GM18502 (cell line): ENCODE results near the gene SHISA9.
"Not testable (repeated sequence)": the region's sequence is repeated elsewhere in the genome, so short reads cannot be mapped to it uniquely, and the experiment has no call there.

ENCODE experiments used
- ATAC-seq: cut with Tn5 transposase; IDR thresholded peaks from one replicate; pipeline ENCODE4 v1.9.1; 2021; ENCODE audit warnings: mild to moderate bottlenecking; ENCODE audit not compliant: unreplicated experiment, poor library complexity

SHISA9 gene

DNA sequence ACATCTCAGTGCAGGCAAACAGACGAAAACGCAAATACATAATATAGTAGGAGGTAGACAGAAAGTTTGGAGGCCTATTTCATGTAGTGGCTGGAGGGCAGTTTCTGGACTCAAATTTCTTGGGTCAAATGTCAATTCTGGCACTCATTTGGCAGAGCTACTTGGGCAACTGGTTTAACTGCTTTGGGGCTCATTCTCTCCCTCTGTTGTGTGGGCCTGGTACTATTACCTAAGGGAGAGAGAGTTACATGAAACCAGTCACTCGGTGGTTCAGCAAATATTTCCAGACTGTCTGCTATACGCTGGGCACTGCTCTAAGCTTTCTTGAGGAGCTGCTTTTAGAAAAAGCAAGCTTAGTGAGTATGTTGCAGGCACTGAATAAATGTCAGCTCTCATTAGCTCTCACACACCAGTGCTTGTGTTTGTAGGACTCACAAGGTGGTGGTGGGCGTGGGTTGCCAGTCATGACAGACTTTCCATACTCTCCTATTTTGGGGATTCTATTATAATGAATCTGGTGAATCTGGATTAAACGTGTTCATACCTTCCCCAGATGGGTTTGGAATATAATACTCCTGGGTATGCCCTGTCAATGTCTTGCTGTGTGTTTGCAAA, 1.8 kb upstream of the SHISA9 start:
- no peak for ATAC-seq

DNA sequence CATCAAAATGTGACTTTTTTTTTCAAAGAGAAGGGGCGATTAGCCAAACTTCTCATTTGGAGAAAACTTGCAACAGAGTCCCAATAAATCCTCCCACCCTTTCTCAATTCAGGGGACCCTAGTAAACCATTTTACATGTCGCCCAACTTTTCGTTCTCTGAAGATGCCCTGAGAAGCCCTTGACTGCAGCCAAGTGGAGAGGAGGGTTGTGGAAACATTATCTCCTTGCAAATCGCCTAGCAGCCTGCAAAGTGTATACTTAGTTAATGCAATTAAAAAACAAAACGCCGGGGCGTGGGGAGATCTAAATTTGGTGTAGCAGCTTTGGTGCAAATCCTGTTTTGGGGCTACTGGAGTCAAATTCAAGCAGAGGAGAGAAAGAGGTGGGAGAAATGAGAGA, 1.2 kb upstream of the SHISA9 start:
- no peak for ATAC-seq

DNA sequence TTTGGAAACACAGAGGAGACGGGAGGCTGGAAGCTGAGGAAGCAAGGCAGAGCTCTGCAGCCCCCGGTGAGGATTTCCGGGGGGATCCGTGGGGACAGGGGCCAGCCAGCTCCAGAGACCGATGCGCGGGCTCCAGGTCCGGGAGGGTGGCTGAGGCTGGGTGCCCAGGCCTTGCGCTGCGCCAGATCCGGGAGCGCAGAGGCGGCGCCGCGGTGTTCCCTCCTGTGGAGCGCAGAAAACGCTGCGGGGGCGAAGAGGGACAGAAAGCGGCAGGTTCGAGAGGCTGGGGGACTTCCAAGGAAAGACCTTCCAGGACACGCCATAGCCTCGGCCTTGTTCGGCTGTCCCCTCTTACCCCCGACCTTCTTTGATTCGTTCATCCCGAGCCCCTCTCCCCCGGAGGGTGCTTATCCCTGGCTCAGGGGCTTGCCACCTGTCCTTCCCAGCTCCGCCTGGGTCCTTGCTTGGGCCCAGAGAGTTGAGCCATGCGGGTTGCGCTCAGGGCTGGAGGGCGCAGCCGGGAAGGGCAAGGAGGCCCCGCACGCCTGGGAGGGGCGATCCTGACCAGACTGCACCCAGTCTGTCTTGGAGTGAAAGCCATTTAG, 697 bp upstream of the SHISA9 start:
- ATAC-seq: no peak

DNA sequence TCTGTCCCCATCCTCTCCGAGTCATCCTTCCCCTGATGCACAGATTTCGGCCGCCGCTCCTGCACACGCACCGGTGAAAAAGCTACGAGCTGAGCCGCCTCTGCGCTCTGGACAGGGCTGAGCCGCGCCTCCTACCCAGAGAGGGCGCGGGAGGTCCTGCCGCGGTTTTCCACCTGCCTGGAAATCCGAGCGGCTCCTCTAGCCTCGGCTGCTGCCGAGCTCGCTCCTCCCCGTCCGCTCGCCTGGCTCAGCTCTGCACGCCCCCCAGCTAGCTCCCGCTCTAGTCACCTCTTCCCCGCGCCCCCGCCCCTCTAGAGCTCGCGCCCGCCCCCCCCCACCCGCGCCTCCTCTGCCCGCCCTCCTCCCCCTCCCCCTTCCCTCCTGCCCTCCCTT, 198 bp upstream of the SHISA9 start:
- no peak for ATAC-seq

DNA sequence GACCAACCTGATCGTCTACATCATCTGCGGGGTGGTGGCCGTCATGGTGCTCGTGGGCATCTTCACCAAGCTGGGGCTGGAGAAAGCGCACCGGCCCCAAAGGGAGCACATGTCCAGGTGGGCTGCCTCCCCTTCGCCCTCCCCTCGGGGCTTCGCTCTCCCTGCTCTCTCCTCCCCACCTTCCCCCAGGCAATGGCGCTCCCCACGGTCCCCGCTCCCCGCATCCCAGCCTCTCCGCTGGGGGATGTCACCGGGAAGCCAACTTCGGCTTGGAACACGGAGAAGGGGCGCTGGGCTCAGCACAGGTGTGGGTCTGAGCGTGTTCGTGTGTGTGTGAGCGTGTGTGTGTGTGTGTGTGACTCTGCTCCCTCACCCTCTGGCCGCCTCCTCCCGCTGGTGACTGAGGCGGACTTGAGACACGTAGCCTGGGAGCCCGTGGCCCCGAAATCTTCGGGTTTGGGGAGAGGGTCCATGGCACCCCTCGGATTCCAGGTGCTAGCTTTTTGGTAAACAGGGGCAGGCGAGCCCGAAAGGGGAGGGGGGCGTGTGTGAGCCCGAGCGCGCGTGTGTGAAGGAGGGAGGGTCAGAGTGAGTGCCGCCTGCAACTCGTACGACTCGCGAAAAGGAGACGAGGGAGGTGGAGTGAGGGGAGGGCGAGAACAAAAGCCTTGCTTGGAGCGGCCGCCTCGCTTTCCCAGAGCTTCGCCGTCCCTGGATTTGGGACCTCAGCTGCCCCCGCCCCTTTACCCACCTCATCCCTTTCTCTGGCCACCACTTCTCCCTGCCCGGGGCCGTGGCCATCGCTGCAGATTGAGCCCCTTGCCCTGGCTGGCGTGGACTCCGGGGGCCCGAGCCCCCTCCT, 1.3 kb downstream of the SHISA9 start:
- no peak for ATAC-seq

DNA sequence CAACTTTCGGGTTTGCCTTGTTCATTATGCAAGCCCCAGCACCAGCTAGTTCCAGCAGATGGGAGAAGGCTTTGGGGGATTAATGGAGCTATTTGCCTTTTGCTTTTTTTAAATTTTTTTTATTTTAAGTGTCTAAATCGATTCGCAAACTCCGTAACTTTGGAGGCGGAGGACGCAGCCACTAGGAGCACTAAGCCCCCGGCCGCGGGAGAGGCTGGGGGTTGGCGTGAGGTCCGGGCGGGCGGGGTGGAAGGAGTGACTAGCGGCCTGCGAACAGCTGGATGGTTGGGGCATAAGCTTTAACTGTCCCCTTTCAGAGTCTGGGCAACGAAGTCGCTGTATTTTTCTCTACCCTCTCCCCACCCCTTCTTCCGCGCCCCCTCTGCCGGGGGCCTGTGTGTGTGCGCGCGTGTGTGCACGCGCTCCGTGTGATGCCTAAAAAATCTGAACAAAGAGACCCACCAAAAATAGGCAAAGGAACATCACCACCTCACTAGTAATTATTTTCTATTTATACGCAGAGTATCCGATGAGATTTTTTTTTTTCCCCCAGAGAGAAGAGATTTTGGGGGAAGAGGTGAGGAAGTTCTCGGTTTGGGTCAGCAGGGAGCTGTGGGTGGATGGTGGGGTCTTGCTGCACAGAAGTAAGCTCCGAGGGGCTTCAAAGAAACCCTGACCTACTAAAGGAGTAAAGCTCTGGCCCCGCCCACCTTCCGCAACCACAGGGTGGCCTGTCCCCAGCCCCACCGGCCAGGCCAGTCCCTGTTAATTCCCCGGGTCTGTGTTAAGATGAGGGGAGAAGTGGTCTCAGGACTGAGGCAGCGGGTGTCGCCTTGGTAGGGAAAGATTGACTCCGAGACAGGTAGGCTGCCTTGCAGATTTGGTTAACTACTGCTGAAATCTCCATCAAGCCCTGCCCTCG, 2.3 kb downstream of the SHISA9 start:
- no peak for ATAC-seq

DNA sequence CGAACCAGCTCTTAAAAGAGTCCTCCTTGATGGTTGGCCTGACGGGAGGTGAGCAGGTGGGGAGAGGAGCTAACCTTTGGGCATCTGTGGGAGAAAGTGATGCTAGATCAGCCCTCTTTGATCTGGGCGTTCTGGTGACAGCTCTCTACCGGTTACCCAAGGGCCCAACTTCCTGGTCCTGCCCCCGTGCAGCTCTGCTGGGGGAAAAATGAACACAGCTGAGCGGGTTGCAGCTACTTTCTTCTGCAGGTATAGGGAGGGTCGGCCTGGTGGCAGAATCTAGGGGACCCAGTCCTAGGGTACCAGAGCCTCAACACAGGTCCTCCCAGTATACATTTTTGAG, 2.9 kb downstream of the SHISA9 start:
- no peak for ATAC-seq

DNA sequence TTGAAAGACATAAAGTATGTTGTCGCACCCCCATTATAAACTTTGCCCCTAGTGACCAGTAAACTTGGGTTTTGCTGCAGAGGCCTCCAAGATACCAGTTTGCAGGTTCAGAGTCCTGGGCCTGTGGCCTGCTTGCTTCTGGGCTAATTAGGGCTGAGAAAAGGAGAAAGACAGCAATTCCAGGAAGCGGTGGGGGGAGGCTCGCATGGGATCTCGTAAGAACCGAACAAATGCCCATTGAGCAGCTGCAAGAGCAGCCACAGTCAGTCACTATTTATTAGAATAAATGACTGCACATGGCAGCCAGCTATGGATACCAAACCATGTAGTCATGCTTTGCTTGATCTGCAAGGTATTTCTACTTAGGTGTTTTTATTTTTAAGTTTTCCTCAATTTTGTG, 4.9 kb downstream of the SHISA9 start:
- ATAC-seq: no peak

DNA sequence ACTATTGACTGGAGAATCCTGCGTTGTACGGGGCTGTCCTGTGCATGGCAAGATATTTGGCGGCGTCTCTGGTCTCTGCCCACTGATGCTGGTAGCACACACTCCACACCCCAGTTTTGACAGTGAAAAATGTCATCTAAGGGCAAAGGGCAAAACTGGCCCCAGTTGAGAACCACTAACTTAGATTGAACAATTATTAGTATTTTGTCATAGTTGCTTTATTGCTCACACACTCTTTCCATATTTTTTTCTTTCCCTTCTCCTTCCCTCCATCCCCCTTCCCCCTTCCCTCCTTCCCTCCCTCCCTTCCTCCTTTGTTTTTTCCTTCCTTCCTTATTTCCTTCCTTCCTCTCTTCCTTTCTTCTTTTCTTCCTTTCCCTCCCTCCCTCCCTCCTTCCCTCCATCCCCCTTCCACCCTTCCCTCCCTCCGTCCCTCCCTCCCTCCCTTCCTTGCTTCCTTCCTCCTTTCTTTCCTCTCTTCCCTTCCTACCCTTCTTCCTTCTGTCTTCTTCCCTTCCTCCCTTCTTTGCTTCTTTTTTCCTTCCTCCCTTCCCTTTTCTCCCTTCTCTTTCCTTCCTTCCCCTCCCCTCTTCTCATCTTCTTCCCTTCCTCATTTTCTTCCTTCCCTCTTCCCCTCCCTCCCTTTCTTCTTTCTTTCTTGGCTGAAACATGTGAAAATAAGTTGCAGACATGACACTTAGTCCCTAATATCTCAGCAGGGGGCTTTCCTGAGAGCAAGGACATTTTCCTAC, 5.5 kb downstream of the SHISA9 start:
- no peak for ATAC-seq

DNA sequence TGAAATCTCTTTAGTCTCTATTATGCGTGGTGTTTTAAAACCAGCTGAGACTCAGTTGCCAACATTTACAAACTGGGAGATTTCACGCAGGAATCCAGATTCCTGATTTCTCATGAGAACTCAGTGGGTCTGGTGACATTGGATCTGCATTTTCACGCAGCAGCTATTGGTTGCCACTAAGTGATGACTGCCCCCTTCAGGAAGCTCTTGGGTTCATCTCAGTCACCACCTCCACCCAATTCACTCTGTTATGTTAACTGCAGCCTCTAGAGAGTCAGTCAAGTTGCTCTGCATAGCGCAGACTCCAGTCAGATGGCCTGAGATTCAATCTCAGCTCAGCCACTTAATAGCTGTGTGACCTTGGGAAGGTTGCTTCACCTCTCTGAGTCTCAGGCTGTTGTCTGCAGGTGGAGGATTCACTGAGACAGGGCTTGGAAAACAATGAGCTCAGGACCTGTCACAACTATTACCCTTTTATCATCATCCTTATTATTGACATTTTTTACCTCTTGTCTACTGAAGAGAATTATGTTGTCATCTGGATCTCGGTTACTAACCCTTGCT, 6.4 kb downstream of the SHISA9 start:
- ATAC-seq: no peak

DNA sequence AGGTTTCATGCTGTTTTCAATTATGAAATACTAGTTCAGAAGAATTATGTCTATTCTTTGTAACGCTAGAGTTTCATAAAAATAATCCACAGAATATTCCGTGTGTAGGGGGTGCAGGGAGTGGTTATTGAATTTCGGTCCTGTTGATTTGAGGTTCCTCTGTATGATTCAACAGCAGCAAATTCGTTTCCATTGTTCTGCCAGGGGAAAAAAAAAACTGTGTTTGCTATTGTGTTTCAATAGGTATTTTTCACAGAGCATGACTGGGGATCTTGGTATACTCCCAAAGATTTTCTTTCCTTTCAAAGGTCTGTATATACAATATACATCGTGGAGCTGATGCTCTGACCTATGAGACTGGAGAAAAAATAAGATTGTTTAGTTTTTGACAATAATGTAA, 15.8 kb downstream of the SHISA9 start:
- no peak for ATAC-seq

DNA sequence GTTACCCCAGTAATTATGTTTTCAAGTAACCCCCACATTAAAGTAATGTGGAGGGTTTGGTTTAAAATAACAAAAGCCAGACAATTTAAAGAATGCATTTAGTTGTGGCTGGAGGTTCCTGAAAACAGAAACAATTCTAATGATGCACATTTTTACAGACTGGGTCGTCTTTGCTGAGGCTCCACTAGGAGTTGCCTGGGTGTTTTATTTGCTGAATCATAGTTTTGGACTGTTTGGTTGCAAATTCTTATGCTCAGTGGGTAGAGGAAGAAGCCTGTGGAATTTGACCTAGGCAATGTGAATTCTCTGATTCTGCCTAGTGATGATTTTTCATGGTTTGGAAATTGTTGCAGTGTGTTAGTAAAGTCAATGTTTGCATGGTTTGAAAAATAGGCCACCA, 16.3 kb downstream of the SHISA9 start:
- ATAC-seq: no peak

DNA sequence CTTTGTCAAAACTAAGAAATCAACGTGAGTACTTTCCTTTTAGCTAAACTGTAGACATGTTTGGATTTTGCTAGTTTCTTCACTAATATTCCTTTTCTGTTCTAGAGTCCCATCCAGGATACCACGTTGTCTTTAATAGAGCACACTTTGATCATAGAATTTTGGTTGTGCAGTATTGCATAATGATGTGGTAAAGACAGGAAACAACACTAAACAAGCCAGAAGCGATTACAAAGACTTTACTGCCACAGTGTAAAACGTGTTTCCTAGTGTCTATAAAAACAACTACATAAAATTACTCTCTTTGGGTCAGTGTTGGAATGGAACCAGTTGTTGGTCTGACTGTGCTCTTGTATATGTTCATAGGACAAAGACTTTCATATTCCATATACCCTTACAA, 19.3 kb downstream of the SHISA9 start:
- no peak for ATAC-seq

DNA sequence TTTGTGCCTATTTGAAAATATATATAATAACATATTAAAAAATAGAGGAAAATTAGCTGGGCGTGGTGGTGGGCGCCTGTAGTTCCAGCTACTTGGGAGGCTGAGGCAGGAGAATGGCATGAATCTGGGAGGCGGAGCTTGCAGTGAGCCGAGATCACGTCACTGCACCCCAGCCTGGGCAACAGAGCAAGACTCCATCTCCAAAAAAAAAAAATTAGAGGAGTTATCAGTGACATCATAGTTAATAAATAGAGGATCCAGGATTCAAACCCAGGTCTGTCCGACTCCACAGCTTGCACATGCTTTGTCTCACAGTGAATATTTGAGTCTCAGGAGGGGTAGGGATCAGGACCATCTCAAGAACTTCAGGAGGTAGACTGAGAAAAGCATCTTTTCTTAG, 22.2 kb downstream of the SHISA9 start:
- not testable (repeated sequence) for ATAC-seq

DNA sequence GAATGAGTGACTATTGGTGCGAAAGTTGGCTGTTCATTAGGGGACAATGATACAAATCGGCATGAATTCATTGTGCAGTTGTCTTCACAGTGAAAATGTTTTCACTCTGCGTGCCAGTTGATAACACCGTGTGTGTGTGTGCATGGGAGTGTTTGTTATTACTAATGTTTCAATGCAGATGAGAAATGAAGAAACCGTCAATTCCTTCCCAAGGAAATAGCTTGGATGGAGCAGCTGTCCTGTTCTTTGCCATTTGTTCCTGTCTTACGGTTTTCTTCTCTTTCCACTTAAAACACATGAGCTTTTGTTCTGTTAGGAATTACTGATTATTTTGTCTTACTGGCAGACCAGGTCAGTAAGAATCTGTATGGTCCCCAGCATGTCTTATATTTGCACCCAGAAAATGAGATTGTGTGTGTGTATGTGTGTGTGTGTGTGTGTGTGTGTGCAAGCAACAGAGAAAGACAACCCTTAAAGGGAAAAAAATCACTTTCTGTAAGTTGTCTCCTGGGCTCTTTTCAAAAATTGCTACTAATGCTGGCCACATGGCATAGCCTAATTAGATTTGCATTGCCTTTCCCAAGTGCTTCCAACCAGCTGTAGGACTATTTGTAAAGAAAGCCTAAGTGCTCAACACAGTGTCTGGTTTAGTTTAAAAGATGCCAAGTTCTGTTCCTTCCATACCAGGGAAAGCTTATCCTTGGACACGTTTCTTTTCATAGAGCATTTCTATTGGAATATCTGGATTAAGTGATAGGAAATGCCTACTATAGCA, 23.8 kb downstream of the SHISA9 start:
- ATAC-seq: no peak

DNA sequence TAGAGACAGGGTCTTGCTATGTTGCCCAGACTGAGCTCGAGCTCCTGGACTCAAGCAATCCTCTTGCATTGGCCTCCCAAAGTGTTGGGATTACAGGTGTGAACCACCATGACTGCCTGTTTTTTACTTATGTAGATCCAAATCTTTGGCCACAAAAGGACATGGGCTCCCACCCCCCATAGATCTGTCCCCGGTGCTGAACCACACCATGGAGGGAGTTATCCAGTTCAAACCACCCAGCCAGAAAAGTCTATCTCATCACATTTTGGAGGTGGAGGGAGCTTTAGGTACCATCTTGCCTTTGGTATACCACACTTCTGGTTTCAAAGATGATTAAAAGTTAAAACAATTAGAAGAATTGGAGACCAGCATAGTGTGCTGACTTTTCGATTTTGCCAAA, 26.2 kb downstream of the SHISA9 start:
- no peak for ATAC-seq

DNA sequence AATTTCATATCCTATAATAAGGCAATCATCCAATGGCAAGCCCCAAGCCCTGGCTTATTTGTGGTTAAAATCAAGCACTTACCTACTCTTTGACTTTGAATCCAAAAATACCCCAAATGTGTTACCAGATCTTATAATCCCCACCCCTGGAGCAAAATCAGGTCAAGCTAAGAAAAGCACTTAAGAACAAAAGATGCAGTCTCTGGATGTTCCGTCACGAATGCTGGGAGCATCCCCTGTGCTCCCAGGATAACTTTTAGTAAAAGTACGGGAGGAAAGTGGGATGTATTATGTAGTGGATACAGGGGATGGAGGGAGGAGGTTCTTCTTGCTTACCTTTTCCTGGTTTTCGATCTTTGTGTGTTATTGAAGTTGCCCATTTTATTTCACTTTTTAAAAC, 29.5 kb downstream of the SHISA9 start:
- ATAC-seq: no peak

DNA sequence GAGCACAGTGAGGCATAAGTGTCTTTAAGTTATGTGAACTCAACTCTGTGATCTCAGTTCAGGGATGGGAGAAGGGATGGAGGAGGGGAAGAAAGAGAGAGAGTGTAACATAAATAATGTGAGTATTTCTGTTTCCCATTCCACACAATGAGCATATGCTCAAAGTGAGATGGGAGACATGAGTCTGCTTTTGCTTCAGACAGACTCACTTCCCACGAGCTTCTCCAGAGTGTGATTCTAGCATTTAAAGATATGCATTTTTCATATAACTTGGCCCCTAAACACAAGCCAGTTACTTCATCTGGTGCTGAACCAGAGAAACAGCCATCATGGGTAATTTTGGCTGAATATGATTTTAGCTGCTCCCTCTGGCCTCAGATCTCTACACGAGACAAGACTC, 35.0 kb downstream of the SHISA9 start:
- no peak for ATAC-seq

DNA sequence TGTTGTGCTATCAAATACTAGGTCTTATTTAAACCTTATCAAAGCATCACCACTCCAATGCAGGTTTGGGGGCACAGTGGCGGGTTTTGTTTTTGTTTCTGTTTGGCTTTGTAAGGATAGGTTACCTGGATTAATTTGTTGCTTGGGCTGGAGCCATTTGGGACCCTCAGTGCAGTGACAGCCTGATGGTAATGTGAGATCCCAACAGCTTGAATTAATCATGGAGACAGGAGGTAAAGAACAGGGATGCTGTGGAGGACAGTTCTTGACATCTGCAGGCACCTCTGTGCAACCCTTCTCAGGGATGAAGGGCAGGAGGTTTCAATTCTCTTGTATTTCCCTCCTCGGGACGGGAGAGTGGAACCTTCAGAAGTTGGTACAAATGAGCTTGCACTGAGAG, 40.5 kb downstream of the SHISA9 start:
- ATAC-seq: no peak
